MG63 (cell line): ENCODE data around the gene BFAR. TPM values are rescaled to one million over a fixed set of nuclear protein-coding genes. Genes with fewer than 3 reads are reported as not detected.
"Not testable (repeated sequence)": the region's sequence is repeated elsewhere in the genome, so short reads cannot be mapped to it uniquely, and the experiment has no call there.

Source experiments
- DNase-seq: peaks from one replicate; pipeline ENCODE4 v3.0.0-alpha.2; 2020
- H3K27me3 ChIP-seq: fragments of 250-450 bp; sonication (Bioruptor Pico); 2 replicates; pipeline ENCODE4 v1.5.1; 2020; ENCODE audit warnings: mild to moderate bottlenecking, moderate library complexity
- H3K36me3 ChIP-seq: fragments of 250-450 bp; sonication (Bioruptor Pico); 2 replicates; pipeline ENCODE4 v1.5.1; 2020; ENCODE audit warnings: mild to moderate bottlenecking, moderate library complexity
- H3K4me3 ChIP-seq: fragments of 250-450 bp; sonication (Bioruptor Pico); 2 replicates; pipeline ENCODE4 v1.5.1; 2020; ENCODE audit warnings: mild to moderate bottlenecking, moderate library complexity
- H3K9me3 ChIP-seq: fragments of 250-450 bp; sonication (Bioruptor Pico); 2 replicates; pipeline ENCODE4 v1.5.1; 2020; ENCODE audit warnings: mild to moderate bottlenecking, moderate library complexity
- total RNA-seq: library from RNA; depleted of rRNA; stranded (reverse); fragments of >200 nt; shearing (Covaris generic); gene quantifications from 2 replicates; pipeline ENCODE4 v1.2.3, GENCODE V29; 2014; ENCODE audit warnings: low replicate concordance

Gene BFAR
- total RNA-seq, 1 experiment from 2014 or later = 121 TPM

GRCh38 chr16:14629919-14630619 lies 2.7 kb upstream of the BFAR start, which contains the start of gene PARN:
PARN (minus strand) TSS chr16:14630260; CDS start chr16:14630125, 135 bp downstream.
- Histone ChIP-seq H3K27me3 (no peaks in the 10 kb centered on the region), H3K4me3 (peak within 1 kb of the TSS; percentile 82), H3K36me3 (peaks cover 58% of the 10 kb centered on the region), H3K9me3 (no peaks in the 10 kb centered on the region)
- DNase-seq = peak; percentile 96

- DNase-seq, H3K27me3 ChIP-seq, H3K9me3 ChIP-seq: not testable (repeated sequence)
- H3K4me3 ChIP-seq = peak overlapping the region; percentile 82
- peaks cover 56% of the 10 kb centered on the region for H3K36me3 ChIP-seq
These were observed 2.0 kb upstream of the BFAR start for GRCh38 chr16:14630620-14631330.

GRCh38 chr16:14634389-14634725 lies 1.6 kb downstream of the BFAR start:
- no peak for DNase-seq
- H3K36me3 ChIP-seq = peaks cover 44% of the 10 kb centered on the region
- H3K9me3 ChIP-seq = no peaks in the 10 kb centered on the region
- peak overlapping the region; percentile 84 for H3K4me3 ChIP-seq
- H3K27me3 ChIP-seq = no peaks in the 10 kb centered on the region

- no peaks in the 10 kb centered on the region for H3K27me3 ChIP-seq
- DNase-seq = no peak
- H3K9me3 ChIP-seq = no peaks in the 10 kb centered on the region
- peaks cover 50% of the 10 kb centered on the region for H3K36me3 ChIP-seq
- H3K4me3 ChIP-seq = no peak overlapping the region
These were observed 2.8 kb downstream of the BFAR start for GRCh38 chr16:14635395-14636165.

GRCh38 chr16:14636179-14636950 lies 3.6 kb downstream of the BFAR start:
- DNase-seq, H3K4me3 ChIP-seq, H3K27me3 ChIP-seq, H3K9me3 ChIP-seq: not testable (repeated sequence)
- peaks cover 57% of the 10 kb centered on the region for H3K36me3 ChIP-seq

GRCh38 chr16:14636951-14637240 lies 4.1 kb downstream of the BFAR start:
- H3K4me3 ChIP-seq, DNase-seq, H3K9me3 ChIP-seq, H3K27me3 ChIP-seq: not testable (repeated sequence)
- peaks cover 61% of the 10 kb centered on the region for H3K36me3 ChIP-seq

GRCh38 chr16:14640538-14640937 lies 7.8 kb downstream of the BFAR start:
- no peaks in the 10 kb centered on the region for H3K27me3 ChIP-seq
- no peaks in the 10 kb centered on the region for H3K9me3 ChIP-seq
- DNase-seq = no peak
- H3K4me3 ChIP-seq = no peak overlapping the region
- peaks cover 70% of the 10 kb centered on the region for H3K36me3 ChIP-seq

GRCh38 chr16:14641206-14641605 lies 8.5 kb downstream of the BFAR start:
- H3K27me3 ChIP-seq = no peaks in the 10 kb centered on the region
- H3K9me3 ChIP-seq = no peaks in the 10 kb centered on the region
- H3K36me3 ChIP-seq = peaks cover 77% of the 10 kb centered on the region
- no peak overlapping the region for H3K4me3 ChIP-seq
- DNase-seq = no peak

- no peak for DNase-seq
- Histone ChIP-seq H3K4me3 (no peak overlapping the region), H3K9me3 (no peaks in the 10 kb centered on the region), H3K36me3 (peaks cover 82% of the 10 kb centered on the region), H3K27me3 (no peaks in the 10 kb centered on the region)
These were observed 9.2 kb downstream of the BFAR start for GRCh38 chr16:14641926-14642325.

GRCh38 chr16:14649816-14650215 lies 17.1 kb downstream of the BFAR start:
- Histone ChIP-seq H3K36me3 (peaks cover 88% of the 10 kb centered on the region), H3K4me3 (no peak overlapping the region), H3K27me3 (no peaks in the 10 kb centered on the region), H3K9me3 (no peaks in the 10 kb centered on the region)
- DNase-seq = no peak

- H3K27me3 ChIP-seq = no peaks in the 10 kb centered on the region
- peaks cover 86% of the 10 kb centered on the region for H3K36me3 ChIP-seq
- DNase-seq = no peak
- no peak overlapping the region for H3K4me3 ChIP-seq
- H3K9me3 ChIP-seq = no peaks in the 10 kb centered on the region
These were observed 17.9 kb downstream of the BFAR start for GRCh38 chr16:14650629-14651028.

- Histone ChIP-seq H3K4me3 (no peak overlapping the region), H3K9me3 (no peaks in the 10 kb centered on the region), H3K36me3 (peaks cover 86% of the 10 kb centered on the region)
These were observed 20.0 kb downstream of the BFAR start for GRCh38 chr16:14652726-14653125.

GRCh38 chr16:14658063-14658462 lies 25.3 kb downstream of the BFAR start:
- no peaks in the 10 kb centered on the region for H3K9me3 ChIP-seq

More at GRCh38 chr16:14652726-14653125, 20.0 kb downstream of the BFAR start:
- no peaks in the 10 kb centered on the region for H3K27me3 ChIP-seq
- DNase-seq = no peak

GRCh38 chr16:14667347-14668266 lies 34.9 kb downstream of the BFAR start:
- H3K27me3 ChIP-seq = no peaks in the 10 kb centered on the region
- H3K4me3 ChIP-seq = no peak overlapping the region
- peaks cover 56% of the 10 kb centered on the region for H3K36me3 ChIP-seq
- DNase-seq = no peak
- no peaks in the 10 kb centered on the region for H3K9me3 ChIP-seq

More at GRCh38 chr16:14658063-14658462, 25.3 kb downstream of the BFAR start:
- DNase-seq = no peak
- Histone ChIP-seq H3K36me3 (peaks cover 86% of the 10 kb centered on the region), H3K27me3 (no peaks in the 10 kb centered on the region), H3K4me3 (no peak overlapping the region)

GRCh38 chr16:14668556-14669223 lies 35.9 kb downstream of the BFAR start:
- no peaks in the 10 kb centered on the region for H3K27me3 ChIP-seq
- peaks cover 45% of the 10 kb centered on the region for H3K36me3 ChIP-seq
- no peak for DNase-seq
- H3K9me3 ChIP-seq = no peaks in the 10 kb centered on the region
- H3K4me3 ChIP-seq = no peak overlapping the region
